ENCODE data around the gene VEPH1.

Gene VEPH1

DNA sequence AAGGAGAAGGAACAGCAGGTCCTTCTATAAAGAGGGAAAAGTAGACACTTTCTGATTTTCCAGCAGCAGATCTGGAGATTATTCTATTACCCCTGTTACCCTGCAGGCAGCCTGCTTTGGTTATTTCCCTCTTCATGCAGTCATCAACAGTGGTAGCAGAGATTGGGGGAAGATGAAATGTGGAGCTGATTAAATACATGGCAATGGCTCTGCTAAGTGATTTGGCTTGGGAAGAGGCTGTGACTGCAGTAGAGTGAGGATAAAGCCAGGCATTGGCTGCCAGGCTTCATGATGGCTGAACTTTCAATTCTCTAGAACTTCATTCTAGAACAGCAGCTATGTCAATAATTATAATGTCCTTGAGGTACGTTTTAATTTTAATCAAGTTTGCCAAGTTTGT, 37.5 kb downstream of the VEPH1 start:
- no peaks in the 10 kb centered on the region for H3K27me3 ChIP-seq (replicated peaks in 2 of 5; ENCODE audit: control insufficient read depth in 4 of 5, insufficient read depth in 5 of 5, low read length in 4 of 5)
- H3K36me3 ChIP-seq (ENCODE audit: control insufficient read depth in 4 of 4, insufficient read depth in 4 of 4, low read length in 3 of 4): no peaks in the 10 kb centered on the region
- ChIA-PET POLR2A (no interaction called here), CTCF (interaction anchor here (0.7 to 2.4 kb wide), 3 partner anchors 10 to 261 kb away, joined by 3 to 6 read pairs (median 4); no protein-coding TSS in a partner anchor)
- no peak for DNase-seq
- peaks cover 0 to 6% (median 0%) of the 10 kb centered on the region in 4 experiments for H3K4me1 ChIP-seq (ENCODE audit: control extremely low read depth in 1 of 4, control insufficient read depth in 4 of 4, insufficient read depth in 4 of 4, low read length in 3 of 4)
- H3K9me3 ChIP-seq (ENCODE audit: control extremely low read depth in 1 of 5, control insufficient read depth in 4 of 5, insufficient read depth in 2 of 5, low read depth in 1 of 5, low read length in 4 of 5): no peaks in the 10 kb centered on the region
- WGBS (ENCODE audit: insufficient coverage): 100% methylated on average over 1 of the region's 1 CpG
- no peak overlapping the region for H3K4me3 ChIP-seq (ENCODE audit: control insufficient read depth in 1 of 7, extremely low read depth in 1 of 7, insufficient read depth in 4 of 7, low read depth in 2 of 7, low read length in 6 of 7)
- H3K27ac ChIP-seq (ENCODE audit: insufficient read depth in 1 of 2, low read depth in 1 of 2, low read length in 2 of 2, poor library complexity in 1 of 2, severe bottlenecking in 2 of 2): no peak overlapping the region

DNA sequence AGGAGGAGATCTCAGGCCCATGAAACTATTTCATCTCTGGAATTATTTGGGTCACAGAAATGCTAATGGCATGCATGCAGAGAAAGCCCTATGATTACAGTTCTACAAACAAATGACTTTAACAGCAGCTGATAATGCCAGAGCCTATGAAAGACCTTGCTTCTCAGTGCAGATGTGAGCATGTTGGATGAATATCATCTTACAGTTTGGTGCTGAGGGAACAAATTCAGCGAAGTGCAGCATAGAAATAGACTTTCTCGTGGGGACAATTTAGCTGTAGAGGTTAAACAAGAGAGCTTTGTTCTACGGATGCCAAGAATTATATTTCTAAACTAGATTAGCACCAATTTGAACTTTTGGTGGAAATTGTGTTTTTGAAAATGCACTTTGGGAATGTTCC, 38.9 kb downstream of the VEPH1 start:
- Histone ChIP-seq H3K4me3 (ENCODE audit: control insufficient read depth in 1 of 7, extremely low read depth in 1 of 7, insufficient read depth in 4 of 7, low read depth in 2 of 7, low read length in 6 of 7) (no peak overlapping the region), H3K27ac (ENCODE audit: insufficient read depth in 1 of 2, low read depth in 1 of 2, low read length in 2 of 2, poor library complexity in 1 of 2, severe bottlenecking in 2 of 2) (no peak overlapping the region), H3K4me1 (ENCODE audit: control extremely low read depth in 1 of 4, control insufficient read depth in 4 of 4, insufficient read depth in 4 of 4, low read length in 3 of 4) (peaks cover 0 to 1% (median 0%) of the 10 kb centered on the region in 4 experiments), H3K9me3 (ENCODE audit: control extremely low read depth in 1 of 5, control insufficient read depth in 4 of 5, insufficient read depth in 2 of 5, low read depth in 1 of 5, low read length in 4 of 5) (no peaks in the 10 kb centered on the region), H3K27me3 (replicated peaks in 2 of 5; ENCODE audit: control insufficient read depth in 4 of 5, insufficient read depth in 5 of 5, low read length in 4 of 5) (no peaks in the 10 kb centered on the region), H3K36me3 (ENCODE audit: control insufficient read depth in 4 of 4, insufficient read depth in 4 of 4, low read length in 3 of 4) (no peaks in the 10 kb centered on the region)
- whole genome bisulfite sequencing (ENCODE audit: insufficient coverage): 94% methylated on average over 2 of the region's 3 CpGs
- DNase-seq: no peak
- ChIA-PET CTCF (interaction anchor here (1.6 to 2.4 kb wide), 3 partner anchors 23 to 260 kb away, joined by 3 to 6 read pairs (median 4); no protein-coding TSS in a partner anchor), POLR2A (no interaction called here)

DNA sequence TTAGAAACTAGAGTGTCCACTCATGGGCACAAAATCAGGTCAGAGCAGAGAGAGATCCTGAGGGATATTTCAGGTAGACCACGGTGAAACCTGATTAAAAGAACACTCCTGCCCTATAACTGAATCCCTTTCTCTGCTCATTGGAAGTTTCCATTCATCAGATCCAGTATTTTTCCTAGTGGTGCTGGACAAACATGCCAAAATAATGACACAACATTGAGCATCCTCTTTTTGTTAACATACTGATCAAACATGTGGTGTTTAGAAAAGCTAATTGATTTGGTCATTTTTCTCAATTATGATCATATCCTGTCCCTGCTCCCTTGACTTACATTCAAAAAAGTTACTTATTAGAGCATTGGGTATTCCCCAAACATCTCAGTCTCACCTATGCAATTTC, 39.4 kb downstream of the VEPH1 start:
- Histone ChIP-seq H3K27me3 (replicated peaks in 2 of 5; ENCODE audit: control insufficient read depth in 4 of 5, insufficient read depth in 5 of 5, low read length in 4 of 5) (no peaks in the 10 kb centered on the region), H3K27ac (ENCODE audit: insufficient read depth in 1 of 2, low read depth in 1 of 2, low read length in 2 of 2, poor library complexity in 1 of 2, severe bottlenecking in 2 of 2) (no peak overlapping the region), H3K4me3 (ENCODE audit: control insufficient read depth in 1 of 7, extremely low read depth in 1 of 7, insufficient read depth in 4 of 7, low read depth in 2 of 7, low read length in 6 of 7) (no peak overlapping the region), H3K9me3 (ENCODE audit: control extremely low read depth in 1 of 5, control insufficient read depth in 4 of 5, insufficient read depth in 2 of 5, low read depth in 1 of 5, low read length in 4 of 5) (no peaks in the 10 kb centered on the region), H3K4me1 (ENCODE audit: control extremely low read depth in 1 of 4, control insufficient read depth in 4 of 4, insufficient read depth in 4 of 4, low read length in 3 of 4) (no peaks in the 10 kb centered on the region), H3K36me3 (ENCODE audit: control insufficient read depth in 4 of 4, insufficient read depth in 4 of 4, low read length in 3 of 4) (no peaks in the 10 kb centered on the region)
- POLR2A ChIA-PET: no interaction called here
- 83% methylated on average over 1 of the region's 1 CpG for WGBS (ENCODE audit: insufficient coverage)
- DNase-seq: no peak
- CTCF ChIA-PET: interaction anchor here (1.3 to 1.6 kb wide), 2 partner anchors 23 to 262 kb away, joined by 3 read pairs; no protein-coding TSS in a partner anchor

DNA sequence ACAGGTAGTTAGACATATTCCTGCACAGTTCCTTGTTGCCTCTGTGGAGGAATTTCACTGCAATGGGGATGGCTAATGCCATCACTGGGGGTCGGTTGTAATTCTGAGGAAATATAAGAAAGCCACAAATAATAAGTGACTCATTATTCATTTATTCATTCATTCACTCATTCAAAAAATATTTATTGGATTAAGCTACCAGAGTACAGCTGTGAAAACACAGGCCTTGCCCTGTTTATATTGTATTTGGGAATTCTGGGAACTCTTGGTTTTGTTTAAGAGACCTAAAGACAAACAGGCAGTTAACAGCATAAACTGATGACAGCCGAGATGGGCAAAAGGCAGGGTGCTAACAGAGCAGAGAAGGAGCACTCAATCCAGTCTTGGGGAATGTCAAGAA, 43.0 kb downstream of the VEPH1 start:
- 88% methylated on average over 1 of the region's 2 CpGs for WGBS (ENCODE audit: insufficient coverage)
- Histone ChIP-seq H3K4me1 (ENCODE audit: control extremely low read depth in 1 of 4, control insufficient read depth in 4 of 4, insufficient read depth in 4 of 4, low read length in 3 of 4) (no peaks in the 10 kb centered on the region), H3K4me3 (ENCODE audit: control insufficient read depth in 1 of 7, extremely low read depth in 1 of 7, insufficient read depth in 4 of 7, low read depth in 2 of 7, low read length in 6 of 7) (no peak overlapping the region), H3K9me3 (ENCODE audit: control extremely low read depth in 1 of 5, control insufficient read depth in 4 of 5, insufficient read depth in 2 of 5, low read depth in 1 of 5, low read length in 4 of 5) (no peaks in the 10 kb centered on the region), H3K27ac (ENCODE audit: insufficient read depth in 1 of 2, low read depth in 1 of 2, low read length in 2 of 2, poor library complexity in 1 of 2, severe bottlenecking in 2 of 2) (no peak overlapping the region), H3K36me3 (ENCODE audit: control insufficient read depth in 4 of 4, insufficient read depth in 4 of 4, low read length in 3 of 4) (no peaks in the 10 kb centered on the region), H3K27me3 (replicated peaks in 2 of 5; ENCODE audit: control insufficient read depth in 4 of 5, insufficient read depth in 5 of 5, low read length in 4 of 5) (no peaks in the 10 kb centered on the region)
- POLR2A ChIA-PET: no interaction called here
- no peak for DNase-seq
- CTCF ChIA-PET: no interaction called here

DNA sequence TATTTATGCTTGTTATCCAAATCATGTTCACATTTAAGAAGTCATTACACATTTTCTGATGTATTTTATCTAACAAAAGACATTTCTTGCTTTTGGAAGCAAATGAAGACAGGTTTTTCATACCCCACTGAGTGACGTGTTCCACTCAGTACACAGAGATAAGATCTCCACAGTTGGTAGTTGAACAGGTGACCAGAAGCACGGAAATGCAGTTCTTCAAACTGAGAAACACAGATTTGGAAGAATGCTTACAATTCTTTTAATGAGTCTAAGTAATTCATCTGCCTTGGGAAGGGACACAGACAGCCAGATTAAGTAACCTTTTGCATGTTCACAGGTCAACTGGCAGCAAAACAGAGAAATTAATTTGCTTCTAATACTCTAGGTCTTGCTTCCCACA, 43.5 kb downstream of the VEPH1 start:
- 85% methylated on average over 2 of the region's 2 CpGs for WGBS (ENCODE audit: insufficient coverage)
- no peaks in the 10 kb centered on the region for H3K36me3 ChIP-seq (ENCODE audit: control insufficient read depth in 4 of 4, insufficient read depth in 4 of 4, low read length in 3 of 4)
- H3K27ac ChIP-seq (ENCODE audit: insufficient read depth in 1 of 2, low read depth in 1 of 2, low read length in 2 of 2, poor library complexity in 1 of 2, severe bottlenecking in 2 of 2): no peak overlapping the region
- no peaks in the 10 kb centered on the region for H3K9me3 ChIP-seq (ENCODE audit: control extremely low read depth in 1 of 5, control insufficient read depth in 4 of 5, insufficient read depth in 2 of 5, low read depth in 1 of 5, low read length in 4 of 5)
- POLR2A ChIA-PET: no interaction called here
- no peak overlapping the region for H3K4me3 ChIP-seq (ENCODE audit: control insufficient read depth in 1 of 7, extremely low read depth in 1 of 7, insufficient read depth in 4 of 7, low read depth in 2 of 7, low read length in 6 of 7)
- no peak for DNase-seq
- CTCF ChIA-PET: no interaction called here
- no peaks in the 10 kb centered on the region for H3K4me1 ChIP-seq (ENCODE audit: control extremely low read depth in 1 of 4, control insufficient read depth in 4 of 4, insufficient read depth in 4 of 4, low read length in 3 of 4)
- H3K27me3 ChIP-seq (replicated peaks in 2 of 5; ENCODE audit: control insufficient read depth in 4 of 5, insufficient read depth in 5 of 5, low read length in 4 of 5): no peaks in the 10 kb centered on the region

DNA sequence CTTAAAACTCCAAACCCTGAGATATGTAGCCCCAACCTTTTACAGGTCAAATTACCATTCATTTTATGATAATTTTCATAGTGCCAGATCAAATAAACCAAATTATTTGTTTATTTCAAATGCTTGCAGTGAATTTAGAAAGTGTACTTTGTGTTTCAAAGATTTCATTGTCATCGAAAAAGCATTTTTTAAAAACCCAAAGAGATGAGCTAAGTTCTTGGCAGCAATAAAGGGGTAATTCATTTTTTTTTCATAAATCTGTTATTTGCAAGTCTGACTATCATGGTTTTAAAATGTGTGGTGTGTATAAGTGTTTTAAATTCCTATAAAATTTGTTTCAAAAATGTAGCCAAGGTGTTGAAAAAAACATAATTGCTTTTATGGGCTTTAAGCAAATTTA, 49.4 kb downstream of the VEPH1 start:
- Histone ChIP-seq H3K4me1 (ENCODE audit: control extremely low read depth in 1 of 4, control insufficient read depth in 4 of 4, insufficient read depth in 4 of 4, low read length in 3 of 4) (peaks cover 0 to 9% (median 4%) of the 10 kb centered on the region in 4 experiments), H3K4me3 (ENCODE audit: control insufficient read depth in 1 of 7, extremely low read depth in 1 of 7, insufficient read depth in 4 of 7, low read depth in 2 of 7, low read length in 6 of 7) (no peak overlapping the region), H3K36me3 (ENCODE audit: control insufficient read depth in 4 of 4, insufficient read depth in 4 of 4, low read length in 3 of 4) (no peaks in the 10 kb centered on the region), H3K27ac (ENCODE audit: insufficient read depth in 1 of 2, low read depth in 1 of 2, low read length in 2 of 2, poor library complexity in 1 of 2, severe bottlenecking in 2 of 2) (no peak overlapping the region), H3K27me3 (replicated peaks in 2 of 5; ENCODE audit: control insufficient read depth in 4 of 5, insufficient read depth in 5 of 5, low read length in 4 of 5) (no peaks in the 10 kb centered on the region), H3K9me3 (ENCODE audit: control extremely low read depth in 1 of 5, control insufficient read depth in 4 of 5, insufficient read depth in 2 of 5, low read depth in 1 of 5, low read length in 4 of 5) (no peaks in the 10 kb centered on the region)
- POLR2A ChIA-PET: no interaction called here
- WGBS (ENCODE audit: insufficient coverage): 100% methylated on average over 1 of the region's 1 CpG
- no peak for DNase-seq
- CTCF ChIA-PET: no interaction called here

DNA sequence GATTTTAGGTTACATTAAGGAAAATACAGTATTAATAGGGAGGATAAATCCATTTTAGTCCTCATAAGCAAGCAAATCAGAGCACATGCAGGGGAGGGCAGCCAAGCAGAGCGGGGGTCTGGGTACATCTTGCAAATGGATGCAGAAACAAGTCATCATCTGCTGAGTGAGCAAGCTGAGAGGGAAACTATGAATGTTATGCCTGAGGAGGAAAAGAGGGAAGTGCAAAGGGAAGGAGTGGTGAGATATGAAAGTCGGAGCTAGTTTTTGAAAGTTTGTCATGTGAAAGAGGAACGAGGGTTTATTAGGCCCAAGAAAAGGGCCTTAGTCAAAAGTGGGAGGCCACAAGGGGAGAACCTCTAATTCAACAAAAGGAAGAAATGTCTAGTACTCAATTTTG, 51.1 kb downstream of the VEPH1 start:
- peaks cover 0 to 9% (median 4%) of the 10 kb centered on the region in 4 experiments for H3K4me1 ChIP-seq (ENCODE audit: control extremely low read depth in 1 of 4, control insufficient read depth in 4 of 4, insufficient read depth in 4 of 4, low read length in 3 of 4)
- no peak overlapping the region for H3K4me3 ChIP-seq (ENCODE audit: control insufficient read depth in 1 of 7, extremely low read depth in 1 of 7, insufficient read depth in 4 of 7, low read depth in 2 of 7, low read length in 6 of 7)
- H3K27ac ChIP-seq (ENCODE audit: insufficient read depth in 1 of 2, low read depth in 1 of 2, low read length in 2 of 2, poor library complexity in 1 of 2, severe bottlenecking in 2 of 2): no peak overlapping the region
- H3K27me3 ChIP-seq (replicated peaks in 2 of 5; ENCODE audit: control insufficient read depth in 4 of 5, insufficient read depth in 5 of 5, low read length in 4 of 5): no peaks in the 10 kb centered on the region
- ChIA-PET POLR2A (interaction anchor here (0.6 to 0.8 kb wide), 2 partner anchors 10 to 219 kb away, joined by 3 read pairs; no protein-coding TSS in a partner anchor), CTCF (interaction anchor here (1.0 to 1.6 kb wide), 2 partner anchors 35 to 248 kb away, joined by 4 read pairs; no protein-coding TSS in a partner anchor)
- peak; percentile 17 to 57 (median 53) for DNase-seq
- H3K36me3 ChIP-seq (ENCODE audit: control insufficient read depth in 4 of 4, insufficient read depth in 4 of 4, low read length in 3 of 4): no peaks in the 10 kb centered on the region
- WGBS (ENCODE audit: insufficient coverage): 2% methylated on average over 3 of the region's 3 CpGs
- H3K9me3 ChIP-seq (ENCODE audit: control extremely low read depth in 1 of 5, control insufficient read depth in 4 of 5, insufficient read depth in 2 of 5, low read depth in 1 of 5, low read length in 4 of 5): no peaks in the 10 kb centered on the region
